Activated naive CD8-positive, alpha-beta T cell treated with anti-CD3 and anti-CD28 coated beads, Interleukin-2, amount 50 U/mL, for 24 hours (primary cell): ENCODE data around the gene SIRT1.
"Not testable (repeated sequence)": the region's sequence is repeated elsewhere in the genome, so short reads cannot be mapped to it uniquely, and the experiment has no call there.

Source experiments
- ATAC-seq: fragments of 150-1000 bp; cut with Tn5 transposase; one replicate; pipeline ENCODE4 v1.10.0; 2021
- DNase-seq: peaks from one replicate; pipeline ENCODE4 v3.0.0; 2021
- H3K27ac Mint-ChIP-seq: one replicate; pipeline ENCODE4 v1.8.0; 2021; ENCODE audit warnings: mild to moderate bottlenecking, mixed read lengths
- H3K27me3 Mint-ChIP-seq: one replicate; pipeline ENCODE4 v1.8.0; 2021; ENCODE audit warnings: mixed read lengths
- H3K36me3 Mint-ChIP-seq: one replicate; pipeline ENCODE4 v1.8.0; 2021; ENCODE audit warnings: low read depth, mixed read lengths
- H3K4me1 Mint-ChIP-seq: one replicate; pipeline ENCODE4 v1.8.0; 2021; ENCODE audit warnings: mixed read lengths
- H3K4me3 Mint-ChIP-seq: one replicate; pipeline ENCODE4 v1.8.0; 2021; ENCODE audit warnings: mild to moderate bottlenecking, moderate library complexity, mixed read lengths
- H3K9me3 Mint-ChIP-seq: one replicate; pipeline ENCODE4 v1.8.0; 2021; ENCODE audit warnings: mixed read lengths

Gene SIRT1

GRCh38 chr10:67861750-67862432, 22.6 kb upstream of the SIRT1 start:
- Mint-ChIP-seq H3K4me3 (no peak overlapping the region), H3K27ac (no peak overlapping the region), H3K27me3 (no peaks in the 10 kb centered on the region), H3K4me1 (peaks cover 2% of the 10 kb centered on the region), H3K36me3 (no peaks in the 10 kb centered on the region), H3K9me3 (no peaks in the 10 kb centered on the region)
- ATAC-seq (no peak), DNase-seq (no peak)

- Mint-ChIP-seq H3K36me3 (no peaks in the 10 kb centered on the region), H3K27ac (no peak overlapping the region), H3K4me1 (peaks cover 2% of the 10 kb centered on the region), H3K27me3 (no peaks in the 10 kb centered on the region), H3K9me3 (no peaks in the 10 kb centered on the region), H3K4me3 (no peak overlapping the region)
- no peak for DNase-seq
- no peak for ATAC-seq
Measured at GRCh38 chr10:67863094-67863493, 21.4 kb upstream of the SIRT1 start.

- ATAC-seq: no peak
- no peaks in the 10 kb centered on the region for H3K36me3 Mint-ChIP-seq
- H3K27me3 Mint-ChIP-seq: no peaks in the 10 kb centered on the region
Measured at GRCh38 chr10:67864607-67865371, 19.7 kb upstream of the SIRT1 start.

GRCh38 chr10:67868132-67868531, 16.3 kb upstream of the SIRT1 start:
- no peak overlapping the region for H3K27ac Mint-ChIP-seq
- no peaks in the 10 kb centered on the region for H3K27me3 Mint-ChIP-seq
- DNase-seq (no peak), ATAC-seq (no peak)
- no peaks in the 10 kb centered on the region for H3K36me3 Mint-ChIP-seq
- H3K4me1 Mint-ChIP-seq: peaks cover 2% of the 10 kb centered on the region
- no peak overlapping the region for H3K4me3 Mint-ChIP-seq
- no peaks in the 10 kb centered on the region for H3K9me3 Mint-ChIP-seq

More at GRCh38 chr10:67864607-67865371, 19.7 kb upstream of the SIRT1 start:
- Mint-ChIP-seq H3K9me3 (no peaks in the 10 kb centered on the region), H3K4me1 (peaks cover 2% of the 10 kb centered on the region), H3K4me3 (no peak overlapping the region), H3K27ac (no peak overlapping the region)
- DNase-seq: no peak

DNA sequence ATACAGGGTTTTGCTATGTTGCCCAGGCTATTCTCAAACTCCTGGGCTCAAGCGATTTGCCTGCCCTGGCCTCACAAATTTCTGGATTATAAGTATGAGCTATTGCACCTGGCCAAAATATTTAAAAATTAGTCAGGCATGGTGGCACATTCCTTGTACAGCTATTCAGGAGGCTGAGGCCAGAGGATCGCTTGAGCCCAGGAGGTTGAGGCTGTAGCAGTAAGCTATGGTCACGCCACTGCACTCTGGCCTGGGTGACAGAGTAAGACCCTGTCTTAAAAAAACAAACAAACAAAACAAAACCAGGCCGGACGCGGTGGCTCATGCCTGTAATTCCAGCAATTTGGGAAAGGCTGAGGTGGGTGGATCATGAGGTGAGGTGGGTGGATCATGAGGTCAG, 14.5 kb upstream of the SIRT1 start:
- no peak overlapping the region for H3K4me3 Mint-ChIP-seq
- H3K27me3 Mint-ChIP-seq: no peaks in the 10 kb centered on the region
- no peaks in the 10 kb centered on the region for H3K4me1 Mint-ChIP-seq
- no peak overlapping the region for H3K27ac Mint-ChIP-seq
- ATAC-seq (no peak), DNase-seq (no peak)
- no peaks in the 10 kb centered on the region for H3K36me3 Mint-ChIP-seq
- H3K9me3 Mint-ChIP-seq: no peaks in the 10 kb centered on the region

DNA sequence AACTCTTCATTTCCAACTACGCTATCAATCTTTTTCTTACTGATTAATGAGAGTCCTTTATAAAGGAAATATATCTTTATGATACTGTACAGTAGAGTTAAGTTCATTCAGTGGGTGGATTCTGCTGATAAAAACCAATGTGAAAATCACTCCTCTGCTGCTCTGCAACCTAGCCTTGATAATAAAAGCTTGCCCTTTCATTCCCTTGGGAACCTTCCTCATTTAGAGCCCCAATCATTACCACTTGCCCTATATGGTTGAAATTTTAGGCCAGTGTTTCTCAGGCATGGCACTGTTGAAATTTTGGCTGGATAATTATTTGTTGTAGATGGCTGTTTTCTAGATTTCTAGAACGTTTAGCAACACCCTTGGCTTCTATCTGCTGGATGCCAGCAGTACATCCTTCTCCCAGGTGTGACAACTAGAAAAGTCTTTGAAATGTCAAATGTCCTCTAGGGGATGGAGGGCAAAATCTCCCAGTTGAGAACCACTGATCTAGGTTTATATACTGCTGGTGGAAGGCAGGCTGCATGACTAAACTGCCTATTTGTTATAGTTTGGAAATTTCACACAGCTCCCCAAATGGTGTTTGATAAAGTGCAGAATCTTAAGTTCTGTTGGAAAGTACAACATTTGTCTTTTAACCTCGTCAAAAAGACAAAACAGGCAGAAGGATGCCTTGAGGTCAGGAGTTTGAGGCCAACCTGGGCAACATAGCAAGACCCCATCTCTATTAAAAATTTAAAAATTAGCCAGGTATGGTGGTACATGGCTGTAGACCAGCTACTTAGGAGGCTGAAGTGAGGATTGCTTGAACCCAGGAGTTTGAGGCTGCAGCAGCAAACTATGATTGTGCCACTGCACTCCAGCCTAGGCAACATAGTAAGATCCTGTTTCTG, 8.9 kb upstream of the SIRT1 start:
- ATAC-seq: no peak
- no peak overlapping the region for H3K27ac Mint-ChIP-seq

GRCh38 chr10:67877421-67877820, 7.0 kb upstream of the SIRT1 start:
- not testable (repeated sequence) for H3K4me3 Mint-ChIP-seq, H3K27me3 Mint-ChIP-seq, H3K27ac Mint-ChIP-seq, H3K9me3 Mint-ChIP-seq, ATAC-seq, H3K4me1 Mint-ChIP-seq, H3K36me3 Mint-ChIP-seq, DNase-seq

More for the DNA sequence above, 8.9 kb upstream of the SIRT1 start:
- no peak for DNase-seq
- H3K36me3 Mint-ChIP-seq: no peaks in the 10 kb centered on the region
- no peaks in the 10 kb centered on the region for H3K4me1 Mint-ChIP-seq
- no peaks in the 10 kb centered on the region for H3K9me3 Mint-ChIP-seq
- no peaks in the 10 kb centered on the region for H3K27me3 Mint-ChIP-seq
- H3K4me3 Mint-ChIP-seq: no peak overlapping the region

DNA sequence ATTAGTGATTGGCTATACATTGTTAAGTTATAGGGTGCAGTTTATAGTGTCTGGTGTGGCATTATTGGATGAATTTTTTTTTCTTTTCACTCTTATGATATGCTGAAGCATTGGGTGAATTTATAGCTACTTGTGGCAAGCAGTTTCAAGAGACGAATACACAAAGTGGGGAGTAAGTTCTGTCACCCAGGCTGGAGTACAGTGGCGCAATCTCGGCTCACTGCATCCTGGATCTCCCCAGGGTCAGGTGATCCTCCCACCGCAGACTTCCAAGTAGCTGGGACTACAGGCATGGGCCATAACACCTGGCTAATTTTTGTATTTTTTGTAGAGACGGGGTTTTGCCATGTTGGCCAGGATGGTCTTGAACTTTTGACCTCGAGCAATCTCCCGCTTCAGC, 6.3 kb upstream of the SIRT1 start:
- DNase-seq: no peak
- Mint-ChIP-seq H3K27me3 (no peaks in the 10 kb centered on the region), H3K4me3 (no peak overlapping the region), H3K27ac (no peak overlapping the region), H3K4me1 (no peaks in the 10 kb centered on the region), H3K9me3 (no peaks in the 10 kb centered on the region), H3K36me3 (no peaks in the 10 kb centered on the region)
- no peak for ATAC-seq

- ATAC-seq (no peak), DNase-seq (no peak)
- Mint-ChIP-seq H3K4me1 (peaks cover 24% of the 10 kb centered on the region), H3K4me3 (peak overlapping the region; percentile 94), H3K27ac (peak overlapping the region; percentile 90), H3K27me3 (no peaks in the 10 kb centered on the region), H3K9me3 (no peaks in the 10 kb centered on the region), H3K36me3 (peaks cover 20% of the 10 kb centered on the region)
Measured at GRCh38 chr10:67883710-67884312, 645 bp upstream of the SIRT1 start.

DNA sequence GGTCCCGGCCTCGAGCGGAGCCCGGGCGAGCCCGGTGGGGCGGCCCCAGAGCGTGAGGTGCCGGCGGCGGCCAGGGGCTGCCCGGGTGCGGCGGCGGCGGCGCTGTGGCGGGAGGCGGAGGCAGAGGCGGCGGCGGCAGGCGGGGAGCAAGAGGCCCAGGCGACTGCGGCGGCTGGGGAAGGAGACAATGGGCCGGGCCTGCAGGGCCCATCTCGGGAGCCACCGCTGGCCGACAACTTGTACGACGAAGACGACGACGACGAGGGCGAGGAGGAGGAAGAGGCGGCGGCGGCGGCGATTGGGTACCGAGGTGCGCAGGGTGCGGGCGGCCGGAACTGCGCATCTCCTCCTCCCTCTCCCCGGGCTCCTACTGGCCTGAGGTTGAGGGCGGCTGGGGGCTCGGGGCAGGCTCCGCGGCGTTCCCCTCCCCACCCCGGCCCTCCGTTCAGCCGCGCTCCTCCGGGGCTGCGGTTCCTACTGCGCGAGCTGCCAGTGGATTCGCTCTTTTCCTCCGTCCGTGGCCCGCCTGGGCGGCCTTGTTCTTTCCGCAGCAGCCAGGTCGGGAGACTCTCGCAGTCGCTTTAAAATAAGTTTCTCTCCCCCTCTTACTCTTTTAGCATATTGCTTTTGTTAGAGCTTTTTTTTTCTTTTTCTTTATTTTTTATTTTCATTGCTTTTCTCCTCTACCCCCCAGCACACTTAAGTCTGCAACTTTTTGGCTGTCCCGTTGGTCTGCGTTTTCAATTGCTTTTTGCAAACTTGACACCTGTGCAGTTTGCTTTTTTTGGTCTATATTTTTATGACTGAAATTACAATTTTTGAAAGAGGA, 600 bp downstream of the SIRT1 start:
- Mint-ChIP-seq H3K4me3 (peak overlapping the region; percentile 94), H3K9me3 (no peaks in the 10 kb centered on the region), H3K36me3 (peaks cover 31% of the 10 kb centered on the region), H3K27ac (peak overlapping the region; percentile 86), H3K27me3 (no peaks in the 10 kb centered on the region), H3K4me1 (peaks cover 25% of the 10 kb centered on the region)
- DNase-seq (peak; percentile 82), ATAC-seq (peak; percentile 85)

DNA sequence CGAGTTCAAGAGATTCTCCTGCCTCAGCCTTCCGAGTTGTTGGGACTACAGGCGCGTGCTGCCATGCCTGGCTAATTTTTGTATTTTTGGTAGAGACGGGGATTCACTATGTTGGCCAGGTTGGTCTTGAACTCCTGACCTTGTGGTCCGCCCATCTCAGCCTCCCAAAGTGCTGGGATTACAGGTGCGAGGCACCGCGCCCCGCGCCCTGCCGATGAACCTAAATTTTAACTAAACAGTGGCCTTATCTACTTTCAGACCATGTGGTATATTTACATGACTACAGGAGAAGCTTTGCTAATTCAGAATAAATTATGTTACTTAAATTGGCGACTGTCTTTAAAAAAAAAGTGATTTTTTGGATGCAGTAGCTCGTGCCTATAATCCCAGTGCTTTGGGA, 9.2 kb downstream of the SIRT1 start:
- Mint-ChIP-seq H3K4me3 (no peak overlapping the region), H3K36me3 (peaks cover 51% of the 10 kb centered on the region), H3K4me1 (peaks cover 8% of the 10 kb centered on the region), H3K9me3 (no peaks in the 10 kb centered on the region), H3K27ac (no peak overlapping the region), H3K27me3 (no peaks in the 10 kb centered on the region)
- no peak for ATAC-seq
- DNase-seq: no peak

- H3K36me3 Mint-ChIP-seq: peaks cover 37% of the 10 kb centered on the region
- no peak overlapping the region for H3K27ac Mint-ChIP-seq
- ATAC-seq (no peak), DNase-seq (no peak)
- peaks cover 4% of the 10 kb centered on the region for H3K4me1 Mint-ChIP-seq
- H3K9me3 Mint-ChIP-seq: no peaks in the 10 kb centered on the region
- H3K4me3 Mint-ChIP-seq: no peak overlapping the region
- H3K27me3 Mint-ChIP-seq: no peaks in the 10 kb centered on the region
Measured at GRCh38 chr10:67903581-67903980, 19.1 kb downstream of the SIRT1 start.

DNA sequence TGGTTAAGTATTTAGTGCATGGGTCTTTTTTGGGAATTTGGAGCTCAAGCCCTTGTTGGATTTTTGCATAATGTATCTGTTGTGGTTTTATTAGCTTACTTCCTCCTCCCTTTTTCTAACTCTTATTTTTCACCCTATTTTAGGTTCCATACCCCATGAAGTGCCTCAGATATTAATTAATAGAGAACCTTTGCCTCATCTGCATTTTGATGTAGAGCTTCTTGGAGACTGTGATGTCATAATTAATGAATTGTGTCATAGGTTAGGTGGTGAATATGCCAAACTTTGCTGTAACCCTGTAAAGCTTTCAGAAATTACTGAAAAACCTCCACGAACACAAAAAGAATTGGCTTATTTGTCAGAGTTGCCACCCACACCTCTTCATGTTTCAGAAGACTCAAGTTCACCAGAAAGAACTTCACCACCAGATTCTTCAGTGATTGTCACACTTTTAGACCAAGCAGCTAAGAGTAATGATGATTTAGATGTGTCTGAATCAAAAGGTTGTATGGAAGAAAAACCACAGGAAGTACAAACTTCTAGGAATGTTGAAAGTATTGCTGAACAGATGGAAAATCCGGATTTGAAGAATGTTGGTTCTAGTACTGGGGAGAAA, 28.0 kb downstream of the SIRT1 start:
- no peak for ATAC-seq

More for the DNA sequence above, 28.0 kb downstream of the SIRT1 start:
- peaks cover 51% of the 10 kb centered on the region for H3K36me3 Mint-ChIP-seq
- no peaks in the 10 kb centered on the region for H3K9me3 Mint-ChIP-seq
- H3K4me1 Mint-ChIP-seq: peaks cover 20% of the 10 kb centered on the region
- H3K27ac Mint-ChIP-seq: peak overlapping the region; percentile 65
- H3K27me3 Mint-ChIP-seq: no peaks in the 10 kb centered on the region
- no peak overlapping the region for H3K4me3 Mint-ChIP-seq
- no peak for DNase-seq
